IgD-negative memory B cell (primary cell): ENCODE measurements around the gene TF. TPM values are rescaled to one million over a fixed set of nuclear protein-coding genes. Genes with fewer than 3 reads are reported as not detected.

ENCODE experiments used
- H3K27ac Mint-ChIP-seq, 3 donors: one replicate each; pipeline ENCODE4 v1.8.0; 2020 to 2022; ENCODE audit warnings: mild to moderate bottlenecking in 3 of 3, mixed read lengths in 3 of 3, moderate library complexity in 1 of 3
- H3K27me3 Mint-ChIP-seq: one replicate; pipeline ENCODE4 v1.8.0; 2021; ENCODE audit warnings: mixed read lengths
- H3K36me3 Mint-ChIP-seq: one replicate; pipeline ENCODE4 v1.8.0; 2020; ENCODE audit warnings: mild to moderate bottlenecking, mixed read lengths
- H3K4me1 Mint-ChIP-seq, 3 donors: one replicate each; pipeline ENCODE4 v1.8.0; 2020 to 2022; ENCODE audit warnings: mixed read lengths in 3 of 3, mild to moderate bottlenecking in 1 of 3
- H3K4me3 Mint-ChIP-seq, 4 donors: one replicate each; pipeline ENCODE4 v1.8.0; 2020 to 2022; ENCODE audit warnings: mild to moderate bottlenecking in 4 of 4, mixed read lengths in 4 of 4, moderate library complexity in 3 of 4
- H3K9me3 Mint-ChIP-seq, 3 donors: one replicate each; pipeline ENCODE4 v1.8.0; 2020 to 2021; ENCODE audit warnings: mixed read lengths in 3 of 3, mild to moderate bottlenecking in 1 of 3
- polyA plus RNA-seq: library from polyadenylated mRNA; unstranded; fragments of 300-500 nt; fragmentation: Illumina TruSeq; gene quantifications from one replicate; pipeline ENCODE4 v1.2.3, GENCODE V29; 2021

TF gene
- polyA plus RNA-seq, result not detected

DNA sequence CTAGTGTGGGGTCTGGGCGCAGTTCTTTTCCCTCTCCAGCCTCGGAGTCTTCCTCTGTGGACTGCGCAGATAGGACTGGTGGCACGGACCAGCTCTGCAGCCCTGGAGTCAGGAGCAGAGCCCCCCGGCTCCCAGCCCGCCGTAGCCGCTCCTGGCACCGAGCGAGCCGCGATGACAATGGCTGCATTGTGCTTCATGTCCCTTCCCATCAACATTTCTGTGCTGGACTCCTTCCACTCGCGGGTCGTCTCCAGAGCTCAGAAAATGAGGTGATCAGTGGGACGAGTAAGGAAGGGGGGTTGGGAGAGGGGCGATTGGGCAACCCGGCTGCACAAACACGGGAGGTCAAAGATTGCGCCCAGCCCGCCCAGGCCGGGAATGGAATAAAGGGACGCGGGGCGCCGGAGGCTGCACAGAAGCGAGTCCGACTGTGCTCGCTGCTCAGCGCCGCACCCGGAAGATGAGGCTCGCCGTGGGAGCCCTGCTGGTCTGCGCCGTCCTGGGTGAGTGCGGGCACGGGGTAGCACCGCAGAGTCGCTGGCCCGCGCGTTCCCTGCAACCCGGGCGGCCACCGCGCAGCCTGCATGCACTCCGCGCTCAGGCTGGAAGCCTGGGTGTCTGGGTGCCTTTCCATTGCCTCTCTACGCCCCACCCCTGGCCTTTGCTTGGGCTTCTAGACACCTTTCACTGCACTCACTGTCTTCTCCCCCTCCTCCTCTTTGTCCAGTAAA is at the start of gene TF:
TF (plus strand) TSS at position 413 of the 731 bp plus-strand sequence; CDS start at position 461, 48 bp downstream.
- Mint-ChIP-seq H3K4me3 (no peak within 1 kb of the TSS), H3K27me3 (peaks cover 22% of the 10 kb centered on the region), H3K4me1 (peaks cover 0 to 2% (median 0%) of the 10 kb centered on the region in 3 donors), H3K27ac (no peak within 1 kb of the TSS), H3K36me3 (no peaks in the 10 kb centered on the region), H3K9me3 (no peaks in the 10 kb centered on the region)

GRCh38 chr3:133697960-133698359 is 48.2 kb upstream of the TF start:
- Mint-ChIP-seq H3K4me1 (no peaks in the 10 kb centered on the region), H3K27me3 (peaks cover 2% of the 10 kb centered on the region), H3K4me3 (no peak overlapping the region), H3K9me3 (peaks cover 2 to 8% (median 6%) of the 10 kb centered on the region in 3 donors), H3K27ac (no peak overlapping the region), H3K36me3 (no peaks in the 10 kb centered on the region)

DNA sequence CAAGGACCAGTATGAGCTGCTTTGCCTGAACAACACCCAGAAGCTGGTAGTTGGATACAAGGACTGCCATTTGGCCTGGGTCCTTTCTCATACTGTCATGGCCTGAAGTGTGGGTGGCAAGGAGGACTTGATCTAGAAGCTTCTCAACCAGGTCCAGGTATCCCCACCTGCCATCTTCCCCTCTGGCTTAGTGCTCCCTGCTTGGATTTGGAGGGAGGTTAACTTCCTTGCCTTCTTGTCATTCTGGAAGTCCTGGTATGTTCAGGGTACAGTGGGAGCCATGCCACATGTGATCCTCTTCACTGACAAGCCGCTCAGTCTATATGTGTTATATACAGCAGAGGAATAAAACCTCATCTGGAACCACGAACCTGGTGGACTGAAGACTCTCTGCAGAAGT is 46.7 kb upstream of the TF start:
- no peak overlapping the region for H3K4me3 Mint-ChIP-seq
- H3K36me3 Mint-ChIP-seq, result no peaks in the 10 kb centered on the region
- H3K4me1 Mint-ChIP-seq, result no peaks in the 10 kb centered on the region
- H3K27me3 Mint-ChIP-seq, result peaks cover 2% of the 10 kb centered on the region
- H3K27ac Mint-ChIP-seq, result no peak overlapping the region
- peaks cover 2 to 8% (median 6%) of the 10 kb centered on the region in 3 donors for H3K9me3 Mint-ChIP-seq

GRCh38 chr3:133699903-133700302 is 46.3 kb upstream of the TF start:
- H3K4me1 Mint-ChIP-seq, result no peaks in the 10 kb centered on the region
- H3K27ac Mint-ChIP-seq, result no peak overlapping the region

GRCh38 chr3:133700351-133700750 is 45.8 kb upstream of the TF start:
- H3K27ac Mint-ChIP-seq, result no peak overlapping the region
- peaks cover 4% of the 10 kb centered on the region for H3K27me3 Mint-ChIP-seq
- H3K4me3 Mint-ChIP-seq, result no peak overlapping the region
- peaks cover 2 to 8% (median 6%) of the 10 kb centered on the region in 3 donors for H3K9me3 Mint-ChIP-seq
- no peaks in the 10 kb centered on the region for H3K36me3 Mint-ChIP-seq
- H3K4me1 Mint-ChIP-seq, result no peaks in the 10 kb centered on the region

More at GRCh38 chr3:133699903-133700302, 46.3 kb upstream of the TF start:
- H3K36me3 Mint-ChIP-seq, result no peaks in the 10 kb centered on the region
- H3K27me3 Mint-ChIP-seq, result peaks cover 4% of the 10 kb centered on the region
- H3K4me3 Mint-ChIP-seq, result no peak overlapping the region
- H3K9me3 Mint-ChIP-seq, result peaks cover 2 to 8% (median 6%) of the 10 kb centered on the region in 3 donors

- Mint-ChIP-seq H3K27ac (no peak overlapping the region), H3K9me3 (peaks cover 2 to 8% (median 6%) of the 10 kb centered on the region in 3 donors), H3K27me3 (peaks cover 6% of the 10 kb centered on the region), H3K4me1 (no peaks in the 10 kb centered on the region), H3K36me3 (no peaks in the 10 kb centered on the region), H3K4me3 (no peak overlapping the region)
Measured at GRCh38 chr3:133701435-133702358, 44.5 kb upstream of the TF start.

DNA sequence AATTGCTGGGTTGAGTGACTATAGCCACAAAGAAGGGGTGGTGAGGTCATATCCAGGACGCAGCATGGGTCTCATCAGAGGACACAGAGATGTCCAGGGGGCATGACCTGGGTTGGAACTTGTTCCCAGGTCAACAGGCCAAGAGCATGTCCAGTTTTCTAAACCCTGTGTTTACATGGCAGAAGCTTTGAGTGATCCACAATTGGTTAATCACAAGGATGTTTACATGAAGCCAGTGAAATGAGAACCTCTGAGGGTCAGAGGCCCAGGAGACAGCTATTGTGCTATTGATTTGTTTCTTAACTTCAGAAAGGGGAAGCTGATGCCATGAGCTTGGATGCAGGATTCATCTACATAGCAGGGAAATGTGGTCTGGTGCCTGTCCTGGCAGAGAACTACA is 42.3 kb upstream of the TF start:
- peaks cover 6% of the 10 kb centered on the region for H3K27me3 Mint-ChIP-seq

DNA sequence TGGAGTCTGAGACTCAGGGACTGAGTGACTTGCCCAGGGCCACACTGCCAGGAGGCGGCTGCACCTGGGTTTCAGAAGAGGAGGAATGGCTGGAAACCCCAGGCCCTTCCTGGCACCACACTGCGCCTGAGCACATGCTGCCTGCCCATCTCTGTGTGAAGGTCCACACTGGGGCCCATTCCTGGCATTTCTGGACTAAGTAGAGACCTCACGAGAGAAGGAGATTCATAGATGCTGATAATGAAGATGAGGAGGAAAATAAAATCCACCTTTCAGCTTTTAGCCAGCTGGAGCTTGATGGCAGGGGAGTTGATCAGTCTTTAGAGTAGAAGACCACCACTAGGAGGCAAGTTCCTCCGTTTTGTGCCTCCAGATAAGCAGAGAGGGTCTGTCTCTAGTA is 40.2 kb upstream of the TF start:
- Mint-ChIP-seq H3K27ac (no peak overlapping the region), H3K4me3 (no peak overlapping the region), H3K27me3 (peaks cover 6% of the 10 kb centered on the region), H3K36me3 (no peaks in the 10 kb centered on the region), H3K4me1 (no peaks in the 10 kb centered on the region), H3K9me3 (no peaks in the 10 kb centered on the region)

More for the DNA sequence above, 42.3 kb upstream of the TF start:
- no peak overlapping the region for H3K4me3 Mint-ChIP-seq
- H3K4me1 Mint-ChIP-seq, result no peaks in the 10 kb centered on the region
- H3K36me3 Mint-ChIP-seq, result no peaks in the 10 kb centered on the region
- no peak overlapping the region for H3K27ac Mint-ChIP-seq
- no peaks in the 10 kb centered on the region for H3K9me3 Mint-ChIP-seq

DNA sequence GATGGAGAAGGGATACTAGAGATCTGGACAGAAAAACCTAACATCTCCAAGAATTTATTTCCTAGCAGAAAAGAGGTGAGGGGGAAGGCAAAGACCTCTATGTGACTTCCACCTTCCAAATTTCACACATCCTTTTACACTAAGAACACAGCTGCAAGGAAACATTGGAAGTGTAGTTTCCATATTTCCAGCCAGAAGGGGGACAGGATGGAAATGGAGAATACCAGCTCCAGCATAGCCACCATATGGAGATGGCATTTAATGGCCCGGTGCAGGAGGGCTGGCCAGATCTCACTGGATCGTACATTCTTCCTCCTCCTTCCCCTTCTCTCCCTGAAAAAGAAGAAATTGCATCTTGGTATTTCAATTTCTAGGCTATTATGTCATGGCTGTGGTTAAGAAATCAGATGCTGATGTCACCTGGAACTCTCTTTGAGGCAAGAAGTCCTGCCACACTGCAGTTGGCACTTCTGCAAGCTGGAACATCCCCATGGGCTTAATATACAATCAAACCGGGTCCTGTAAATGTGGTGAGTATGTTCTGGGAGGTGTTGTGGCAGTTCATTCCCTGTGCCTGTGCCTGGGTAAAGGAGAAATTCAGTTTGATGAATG is 36.9 kb upstream of the TF start:
- Mint-ChIP-seq H3K4me1 (no peaks in the 10 kb centered on the region), H3K9me3 (no peaks in the 10 kb centered on the region), H3K4me3 (no peak overlapping the region), H3K36me3 (no peaks in the 10 kb centered on the region), H3K27me3 (peaks cover 4% of the 10 kb centered on the region), H3K27ac (no peak overlapping the region)

- H3K27ac Mint-ChIP-seq, result no peak overlapping the region
- H3K4me1 Mint-ChIP-seq, result no peaks in the 10 kb centered on the region
- H3K9me3 Mint-ChIP-seq, result no peaks in the 10 kb centered on the region
- H3K36me3 Mint-ChIP-seq, result no peaks in the 10 kb centered on the region
- no peaks in the 10 kb centered on the region for H3K27me3 Mint-ChIP-seq
- H3K4me3 Mint-ChIP-seq, result no peak overlapping the region
Measured at GRCh38 chr3:133711013-133711412, 35.2 kb upstream of the TF start.

DNA sequence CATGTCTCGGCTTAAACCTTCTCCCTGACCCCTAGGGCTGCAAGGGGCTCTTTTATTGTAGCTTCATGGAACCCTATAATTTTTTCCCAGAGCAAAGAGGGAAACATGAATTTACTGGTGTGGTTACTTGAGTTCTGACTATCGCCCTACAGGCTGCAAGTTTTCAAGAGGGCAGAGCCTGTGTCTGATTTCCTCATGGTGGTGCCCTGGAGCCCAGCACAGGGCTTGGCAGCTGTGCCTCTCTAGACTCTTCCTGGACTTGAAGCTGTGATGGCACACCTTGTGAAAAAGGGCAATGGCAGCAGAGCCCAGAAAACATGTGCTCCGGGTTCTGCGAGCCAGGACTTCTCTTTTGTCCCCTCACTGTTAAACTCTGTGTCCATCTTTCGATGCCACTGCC is 34.2 kb upstream of the TF start:
- Mint-ChIP-seq H3K27ac (peak overlapping the region in 1 of 3 donors; percentile 30), H3K9me3 (no peaks in the 10 kb centered on the region), H3K36me3 (no peaks in the 10 kb centered on the region), H3K4me1 (no peaks in the 10 kb centered on the region), H3K27me3 (no peaks in the 10 kb centered on the region), H3K4me3 (no peak overlapping the region)

- no peaks in the 10 kb centered on the region for H3K9me3 Mint-ChIP-seq
- no peaks in the 10 kb centered on the region for H3K36me3 Mint-ChIP-seq
- no peaks in the 10 kb centered on the region for H3K27me3 Mint-ChIP-seq
- H3K27ac Mint-ChIP-seq, result no peak overlapping the region
- H3K4me1 Mint-ChIP-seq, result no peaks in the 10 kb centered on the region
- no peak overlapping the region for H3K4me3 Mint-ChIP-seq
Measured at GRCh38 chr3:133713347-133713746, 32.8 kb upstream of the TF start.

DNA sequence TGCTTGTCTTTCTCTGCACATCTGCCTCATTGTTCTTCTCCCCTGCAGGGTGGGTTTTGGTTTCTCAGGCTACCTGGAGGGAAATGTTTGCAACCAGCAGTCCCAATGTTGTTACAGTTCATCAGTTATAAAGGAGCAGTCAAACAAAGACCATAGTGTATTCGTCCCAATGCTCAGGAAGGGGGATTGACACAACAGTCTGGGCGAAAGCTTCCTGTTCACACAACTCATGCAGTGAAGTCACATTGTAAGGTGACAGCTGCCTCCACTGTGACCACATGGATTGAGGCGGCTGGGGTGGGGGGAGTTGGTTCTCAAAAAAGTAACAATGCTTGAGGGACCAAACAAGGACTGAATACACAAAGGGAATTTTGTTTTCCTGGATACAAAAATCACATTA is 28.8 kb upstream of the TF start:
- peaks cover 3% of the 10 kb centered on the region for H3K27me3 Mint-ChIP-seq
- H3K9me3 Mint-ChIP-seq, result peaks cover 0 to 7% (median 5%) of the 10 kb centered on the region in 3 donors
- no peak overlapping the region for H3K27ac Mint-ChIP-seq
- no peak overlapping the region for H3K4me3 Mint-ChIP-seq
- peaks cover 1% of the 10 kb centered on the region for H3K36me3 Mint-ChIP-seq
- H3K4me1 Mint-ChIP-seq, result peaks cover 0 to 4% (median 3%) of the 10 kb centered on the region in 3 donors

GRCh38 chr3:133722935-133723334 is 23.3 kb upstream of the TF start:
- H3K4me3 Mint-ChIP-seq, result peak overlapping the region in 1 of 4 donors; percentile 12
- peaks cover 0 to 6% (median 3%) of the 10 kb centered on the region in 3 donors for H3K4me1 Mint-ChIP-seq
- H3K9me3 Mint-ChIP-seq, result peaks cover 1 to 18% (median 15%) of the 10 kb centered on the region in 3 donors
- peak overlapping the region in 1 of 3 donors; percentile 32 for H3K27ac Mint-ChIP-seq
- H3K27me3 Mint-ChIP-seq, result peaks cover 7% of the 10 kb centered on the region
- H3K36me3 Mint-ChIP-seq, result peaks cover 1% of the 10 kb centered on the region

DNA sequence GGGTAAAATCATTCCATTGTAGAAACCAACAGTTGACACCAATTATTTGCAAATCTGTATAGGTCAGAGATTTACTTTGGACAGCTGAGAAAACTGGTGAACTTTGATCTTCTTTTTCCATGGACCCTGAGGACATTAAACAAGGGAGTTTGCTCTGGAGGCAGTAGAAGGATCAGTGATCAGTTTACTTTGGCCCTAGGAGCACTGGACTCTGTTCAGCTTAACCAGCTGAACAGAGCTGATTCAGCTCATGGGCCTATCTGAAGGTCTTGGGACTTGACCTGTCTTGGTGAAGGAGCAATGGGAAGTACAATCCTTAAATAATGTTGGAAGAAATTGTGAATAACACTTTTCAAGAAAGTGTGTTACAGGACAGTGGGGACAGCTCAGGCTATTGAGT is 15.2 kb upstream of the TF start:
- Mint-ChIP-seq H3K36me3 (no peaks in the 10 kb centered on the region), H3K4me3 (no peak overlapping the region), H3K27me3 (peaks cover 29% of the 10 kb centered on the region), H3K27ac (peak overlapping the region in 1 of 3 donors; percentile 14), H3K4me1 (peaks cover 0 to 5% (median 0%) of the 10 kb centered on the region in 3 donors), H3K9me3 (peaks cover 3 to 11% (median 4%) of the 10 kb centered on the region in 3 donors)
